ENCODE data around the gene ATXN10.

Gene ATXN10

DNA sequence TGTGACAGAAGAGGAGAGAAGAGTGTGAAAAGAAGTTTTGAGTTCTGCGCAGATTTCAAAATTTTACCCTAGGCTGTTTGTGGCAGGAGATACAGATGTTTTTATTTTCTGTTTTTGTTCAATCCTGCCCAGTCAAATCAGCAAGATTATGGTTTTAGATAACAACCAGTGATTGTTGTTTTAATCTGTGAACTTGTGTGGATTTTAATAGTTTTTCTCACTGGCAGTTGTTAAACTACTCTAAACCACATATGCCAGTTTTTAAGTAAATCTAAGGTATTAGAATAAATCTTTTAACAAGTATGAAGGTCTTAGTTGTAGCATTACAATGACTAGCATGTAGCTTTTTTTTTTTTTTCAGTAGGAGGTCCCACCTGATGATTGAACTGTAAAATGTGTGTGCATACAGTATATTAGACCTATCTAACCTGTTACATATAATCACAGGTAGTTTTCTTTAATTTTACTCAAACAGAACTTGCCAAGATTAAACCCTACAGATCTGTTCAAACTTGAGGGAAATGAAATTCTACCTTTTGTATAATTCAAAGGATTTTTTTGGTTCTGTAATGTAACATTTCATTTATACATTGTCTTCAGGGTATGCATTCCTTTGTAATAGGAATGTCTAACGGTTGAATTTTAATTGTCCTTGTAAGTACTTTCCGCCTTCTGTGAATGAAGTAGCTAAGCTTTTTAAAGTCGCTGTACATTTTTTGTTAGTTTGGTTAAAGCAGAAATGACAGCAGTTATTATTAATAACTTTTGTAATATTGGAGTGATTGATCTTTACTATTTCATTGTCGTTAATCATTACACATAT is 13.3 kb downstream of the ATXN10 start:
- H3K18ac ChIP-seq (ENCODE audit: low read length): no peak overlapping the region
- no peak overlapping the region for H3K4me2 ChIP-seq (ENCODE audit: low read length)
- no peaks in the 10 kb centered on the region for H3K27me3 ChIP-seq (ENCODE audit: insufficient read depth, low read length)
- no peak overlapping the region for H4K12ac ChIP-seq (ENCODE audit: low read depth, low read length)
- H2BK12ac ChIP-seq (ENCODE audit: low read length): no peak overlapping the region
- WGBS (ENCODE audit: extremely low coverage, insufficient coverage, insufficient read length): no CpG with 5 or more reads among the region's 5 CpGs
- H4K91ac ChIP-seq (ENCODE audit: low read depth, low read length): no peak overlapping the region
- H3K4me1 ChIP-seq (ENCODE audit: control insufficient read depth in 1 of 2, insufficient read depth in 2 of 2, low read length in 2 of 2): peaks cover 12 to 15% of the 10 kb centered on the region in 2 experiments
- no peak overlapping the region for H2AFZ ChIP-seq (ENCODE audit: insufficient read depth, low read length, poor library complexity)
- H3K9me3 ChIP-seq (ENCODE audit: insufficient read depth, low read depth, low read length): no peaks in the 10 kb centered on the region
- H2BK5ac ChIP-seq (ENCODE audit: low read depth, low read length, poor library complexity): no peak overlapping the region
- no peak overlapping the region for H3K14ac ChIP-seq (ENCODE audit: low read length)
- no peak for DNase-seq
- H3K4me3 ChIP-seq (ENCODE audit: low read depth, low read length): no peak overlapping the region
- no peak overlapping the region for H4K8ac ChIP-seq (ENCODE audit: low read depth, low read length)
- peaks cover 0 to 2% of the 10 kb centered on the region in 2 experiments for H3K36me3 ChIP-seq (ENCODE audit: control insufficient read depth in 1 of 2, insufficient read depth in 2 of 2, low read length in 2 of 2)
- H2AK5ac ChIP-seq (ENCODE audit: low read length): no peak overlapping the region
- no peak overlapping the region for H3K4ac ChIP-seq (ENCODE audit: low read depth, low read length)
- H3K79me1 ChIP-seq (ENCODE audit: low read length): no peaks in the 10 kb centered on the region
- no peak overlapping the region for H2BK120ac ChIP-seq (ENCODE audit: insufficient read depth, low read length, poor library complexity)
- H3K79me2 ChIP-seq (ENCODE audit: control insufficient read depth, insufficient read depth, low read length, poor library complexity): no peaks in the 10 kb centered on the region
- peak overlapping the region; percentile 24 for H3K27ac ChIP-seq (ENCODE audit: low read depth, low read length)
- H3K23ac ChIP-seq (ENCODE audit: low read length): no peak overlapping the region
- H3K9ac ChIP-seq (ENCODE audit: low read length): no peak overlapping the region

DNA sequence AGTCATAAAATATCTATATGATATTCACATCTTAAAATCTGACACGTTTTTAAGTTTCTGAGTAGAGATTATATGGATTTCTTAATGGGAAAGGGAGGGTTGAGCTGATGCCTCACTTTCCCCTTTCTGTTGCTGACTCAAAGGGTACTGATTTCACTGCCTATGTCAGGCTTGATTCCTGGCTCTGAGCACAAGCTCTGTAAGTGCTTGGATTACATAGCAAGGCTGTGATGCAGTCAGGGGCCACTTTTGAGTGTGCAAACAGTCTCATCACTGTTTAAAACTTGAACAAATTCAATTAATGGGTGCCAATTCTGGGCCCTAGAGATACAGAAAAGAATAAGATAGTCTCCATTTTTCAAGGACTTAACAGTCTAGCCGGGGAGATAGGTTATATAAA is 14.4 kb downstream of the ATXN10 start:
- Histone ChIP-seq H3K4me1 (ENCODE audit: control insufficient read depth in 1 of 2, insufficient read depth in 2 of 2, low read length in 2 of 2) (peaks cover 14 to 17% of the 10 kb centered on the region in 2 experiments), H4K12ac (ENCODE audit: low read depth, low read length) (no peak overlapping the region), H3K9me3 (ENCODE audit: insufficient read depth, low read depth, low read length) (no peaks in the 10 kb centered on the region), H3K79me1 (ENCODE audit: low read length) (no peaks in the 10 kb centered on the region), H3K14ac (ENCODE audit: low read length) (peak overlapping the region; percentile 44), H3K36me3 (ENCODE audit: control insufficient read depth in 1 of 2, insufficient read depth in 2 of 2, low read length in 2 of 2) (peaks cover 2% of the 10 kb centered on the region in 2 experiments), H3K4me2 (ENCODE audit: low read length) (no peak overlapping the region), H2BK120ac (ENCODE audit: insufficient read depth, low read length, poor library complexity) (peak overlapping the region; percentile 58), H3K79me2 (ENCODE audit: control insufficient read depth, insufficient read depth, low read length, poor library complexity) (no peaks in the 10 kb centered on the region), H2AK5ac (ENCODE audit: low read length) (no peak overlapping the region), H4K8ac (ENCODE audit: low read depth, low read length) (no peak overlapping the region), H3K27me3 (ENCODE audit: insufficient read depth, low read length) (no peaks in the 10 kb centered on the region), H3K18ac (ENCODE audit: low read length) (no peak overlapping the region), H3K9ac (ENCODE audit: low read length) (no peak overlapping the region), H3K23ac (ENCODE audit: low read length) (no peak overlapping the region), H3K27ac (ENCODE audit: low read depth, low read length) (peak overlapping the region; percentile 24), H3K4me3 (ENCODE audit: low read depth, low read length) (no peak overlapping the region), H2BK12ac (ENCODE audit: low read length) (peak overlapping the region; percentile 36), H2BK5ac (ENCODE audit: low read depth, low read length, poor library complexity) (no peak overlapping the region), H2AFZ (ENCODE audit: insufficient read depth, low read length, poor library complexity) (no peak overlapping the region), H3K4ac (ENCODE audit: low read depth, low read length) (no peak overlapping the region), H4K91ac (ENCODE audit: low read depth, low read length) (no peak overlapping the region)
- no peak for DNase-seq
- no CpG with 5 or more reads among the region's 2 CpGs for WGBS (ENCODE audit: extremely low coverage, insufficient coverage, insufficient read length)

DNA sequence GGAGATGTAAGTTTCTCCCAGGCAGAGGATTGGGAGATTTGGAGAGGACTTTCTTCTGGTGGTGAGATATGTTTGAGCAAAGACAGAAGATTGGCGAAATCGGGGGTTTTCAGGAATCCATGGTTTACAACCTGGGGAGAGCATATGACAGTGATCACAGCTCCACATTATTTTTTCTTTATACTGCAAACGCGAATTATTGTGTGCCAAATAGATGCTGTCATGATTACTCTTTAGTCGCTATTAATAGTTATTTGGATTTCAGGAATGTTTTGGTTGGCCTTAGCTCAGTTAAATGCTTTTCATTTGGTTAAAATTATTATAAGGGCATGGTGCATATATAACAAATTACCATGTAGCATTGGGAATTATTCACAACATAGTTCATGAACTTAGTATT is 15.2 kb downstream of the ATXN10 start:
- no peak overlapping the region for H3K14ac ChIP-seq (ENCODE audit: low read length)
- no peak overlapping the region for H3K18ac ChIP-seq (ENCODE audit: low read length)
- no peak overlapping the region for H3K4me3 ChIP-seq (ENCODE audit: low read depth, low read length)
- H2BK5ac ChIP-seq (ENCODE audit: low read depth, low read length, poor library complexity): no peak overlapping the region
- H2AK5ac ChIP-seq (ENCODE audit: low read length): no peak overlapping the region
- H3K4me1 ChIP-seq (ENCODE audit: control insufficient read depth in 1 of 2, insufficient read depth in 2 of 2, low read length in 2 of 2): peaks cover 14 to 17% of the 10 kb centered on the region in 2 experiments
- no peak for DNase-seq
- H3K27ac ChIP-seq (ENCODE audit: low read depth, low read length): no peak overlapping the region
- H3K36me3 ChIP-seq (ENCODE audit: control insufficient read depth in 1 of 2, insufficient read depth in 2 of 2, low read length in 2 of 2): peaks cover 2% of the 10 kb centered on the region in 2 experiments
- H3K27me3 ChIP-seq (ENCODE audit: insufficient read depth, low read length): no peaks in the 10 kb centered on the region
- no peaks in the 10 kb centered on the region for H3K79me1 ChIP-seq (ENCODE audit: low read length)
- no peak overlapping the region for H3K9ac ChIP-seq (ENCODE audit: low read length)
- H2AFZ ChIP-seq (ENCODE audit: insufficient read depth, low read length, poor library complexity): no peak overlapping the region
- H3K9me3 ChIP-seq (ENCODE audit: insufficient read depth, low read depth, low read length): no peaks in the 10 kb centered on the region
- H3K4ac ChIP-seq (ENCODE audit: low read depth, low read length): peak overlapping the region; percentile 46
- H2BK12ac ChIP-seq (ENCODE audit: low read length): no peak overlapping the region
- H4K91ac ChIP-seq (ENCODE audit: low read depth, low read length): no peak overlapping the region
- H4K8ac ChIP-seq (ENCODE audit: low read depth, low read length): no peak overlapping the region
- H3K4me2 ChIP-seq (ENCODE audit: low read length): no peak overlapping the region
- no peak overlapping the region for H3K23ac ChIP-seq (ENCODE audit: low read length)
- H4K12ac ChIP-seq (ENCODE audit: low read depth, low read length): no peak overlapping the region
- WGBS (ENCODE audit: extremely low coverage, insufficient coverage, insufficient read length): no CpG with 5 or more reads among the region's 5 CpGs
- no peak overlapping the region for H2BK120ac ChIP-seq (ENCODE audit: insufficient read depth, low read length, poor library complexity)
- no peaks in the 10 kb centered on the region for H3K79me2 ChIP-seq (ENCODE audit: control insufficient read depth, insufficient read depth, low read length, poor library complexity)

DNA sequence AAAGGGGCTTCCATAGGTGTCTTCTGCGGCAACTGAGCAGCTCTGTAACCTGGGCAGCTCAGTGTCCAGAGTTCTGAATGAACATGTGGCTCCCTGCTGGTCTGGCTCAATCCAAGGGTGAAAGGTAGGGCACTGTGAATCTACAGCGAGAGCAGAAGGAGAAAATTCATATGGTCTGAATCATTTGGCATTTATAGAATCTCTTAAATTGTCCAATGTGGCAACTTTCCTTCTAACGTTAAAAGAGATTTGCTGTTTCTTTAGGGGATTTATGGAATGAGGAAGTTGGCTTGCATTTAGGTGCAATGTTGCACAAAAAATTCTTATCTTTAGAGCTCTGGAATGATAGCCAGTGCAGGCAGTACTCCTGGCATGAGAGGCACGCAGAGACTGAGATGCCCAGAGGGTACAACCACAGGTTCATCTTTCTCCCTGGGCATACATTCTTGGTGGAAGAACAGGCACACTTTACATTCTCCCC is 17.0 kb downstream of the ATXN10 start:
- Histone ChIP-seq H2BK12ac (ENCODE audit: low read length) (peak overlapping the region; percentile 26), H2AK5ac (ENCODE audit: low read length) (no peak overlapping the region), H3K4me3 (ENCODE audit: low read depth, low read length) (no peak overlapping the region), H2BK120ac (ENCODE audit: insufficient read depth, low read length, poor library complexity) (no peak overlapping the region), H3K18ac (ENCODE audit: low read length) (no peak overlapping the region), H4K91ac (ENCODE audit: low read depth, low read length) (no peak overlapping the region), H3K4ac (ENCODE audit: low read depth, low read length) (no peak overlapping the region), H3K79me2 (ENCODE audit: control insufficient read depth, insufficient read depth, low read length, poor library complexity) (no peaks in the 10 kb centered on the region), H3K23ac (ENCODE audit: low read length) (no peak overlapping the region), H2AFZ (ENCODE audit: insufficient read depth, low read length, poor library complexity) (no peak overlapping the region), H3K9me3 (ENCODE audit: insufficient read depth, low read depth, low read length) (no peaks in the 10 kb centered on the region), H2BK5ac (ENCODE audit: low read depth, low read length, poor library complexity) (no peak overlapping the region), H3K27me3 (ENCODE audit: insufficient read depth, low read length) (no peaks in the 10 kb centered on the region), H3K9ac (ENCODE audit: low read length) (no peak overlapping the region), H3K79me1 (ENCODE audit: low read length) (no peaks in the 10 kb centered on the region), H3K14ac (ENCODE audit: low read length) (no peak overlapping the region), H4K8ac (ENCODE audit: low read depth, low read length) (no peak overlapping the region), H3K4me1 (ENCODE audit: control insufficient read depth in 1 of 2, insufficient read depth in 2 of 2, low read length in 2 of 2) (peaks cover 12 to 15% of the 10 kb centered on the region in 2 experiments), H4K12ac (ENCODE audit: low read depth, low read length) (no peak overlapping the region), H3K27ac (ENCODE audit: low read depth, low read length) (peak overlapping the region; percentile 5), H3K4me2 (ENCODE audit: low read length) (peak overlapping the region; percentile 12), H3K36me3 (ENCODE audit: control insufficient read depth in 1 of 2, insufficient read depth in 2 of 2, low read length in 2 of 2) (peaks cover 5 to 8% of the 10 kb centered on the region in 2 experiments)
- WGBS (ENCODE audit: extremely low coverage, insufficient coverage, insufficient read length): no CpG with 5 or more reads among the region's 4 CpGs
- DNase-seq: peak; percentile 91 to 98

Measured in trophoblast cell (in vitro differentiated cells and primary cell).